Karpas-422 (cell line): Measurements from ENCODE around the gene ZXDC. TPM values are rescaled to one million over a fixed set of nuclear protein-coding genes. Genes with fewer than 3 reads are reported as not detected.

ENCODE experiments used
- DNase-seq: peaks from one replicate; pipeline ENCODE4 v3.0.0-alpha.2; 2015
- H2AFZ ChIP-seq: fragments of 200-600 bp; sonication (generic); 2 replicates; pipeline ENCODE4 v1.6.1; 2014; ENCODE audit warnings: antibody characterized with exemption, low read length, mixed read lengths
- H3K27ac ChIP-seq: fragments of 200-600 bp; sonication (generic); 2 replicates; pipeline ENCODE4 v1.5.1; 2014; ENCODE audit warnings: mild to moderate bottlenecking, low read length, moderate library complexity
- H3K27me3 ChIP-seq: fragments of 200-600 bp; sonication (generic); 2 replicates; pipeline ENCODE4 v1.6.1; 2014; ENCODE audit warnings: low read length, mixed read lengths
- H3K36me3 ChIP-seq: fragments of 200-600 bp; sonication (generic); 2 replicates; pipeline ENCODE4 v1.6.1; 2014; ENCODE audit warnings: low read length, mixed read lengths; ENCODE audit not compliant: insufficient read depth
- H3K4me1 ChIP-seq: fragments of 200-600 bp; sonication (generic); 2 replicates; pipeline ENCODE4 v1.6.1; 2014; ENCODE audit warnings: mild to moderate bottlenecking, low read length, mixed read lengths
- H3K4me2 ChIP-seq: fragments of 200-600 bp; sonication (generic); 2 replicates; pipeline ENCODE4 v1.6.1; 2014; ENCODE audit warnings: low read length, low read depth, mild to moderate bottlenecking; ENCODE audit not compliant: poor library complexity, severe bottlenecking
- H3K4me3 ChIP-seq: fragments of 200-600 bp; sonication (generic); 2 replicates; pipeline ENCODE4 v1.5.1; 2014; ENCODE audit warnings: mild to moderate bottlenecking, antibody characterized with exemption, low read length, mixed read lengths
- H3K79me2 ChIP-seq: fragments of 200-600 bp; sonication (generic); 2 replicates; pipeline ENCODE4 v1.6.1; 2014; ENCODE audit warnings: mild to moderate bottlenecking, low read length, mixed read lengths
- H3K9ac ChIP-seq: fragments of 200-600 bp; sonication (generic); 2 replicates; pipeline ENCODE4 v1.6.0; 2014; ENCODE audit warnings: low read length
- H3K9me2 ChIP-seq: fragments of 200-600 bp; sonication (generic), shearing (Covaris generic); replicated peaks from 2 replicates; pipeline ENCODE4 v1.6.0; 2014; ENCODE audit warnings: mild to moderate bottlenecking, low read length, moderate library complexity; ENCODE audit not compliant: insufficient read depth
- H3K9me3 ChIP-seq: fragments of 300-700, 200-600 bp; sonication (generic); 2 replicates; pipeline ENCODE4 v1.6.1; 2014; ENCODE audit warnings: low read length, mixed read lengths
- H4K20me1 ChIP-seq: fragments of 200-600 bp; sonication (generic); 2 replicates; pipeline ENCODE4 v1.6.1; 2014; ENCODE audit warnings: mild to moderate bottlenecking, antibody characterized with exemption, low read length, low read depth; ENCODE audit not compliant: insufficient read depth
- total RNA-seq: library from RNA; depleted of rRNA; stranded (reverse); fragments of >200 nt; shearing (Covaris generic); gene quantifications from 2 replicates; pipeline ENCODE4 v1.2.3, GENCODE V29; 2014; ENCODE audit warnings: low replicate concordance

ZXDC gene
- total RNA-seq, 1 experiment from 2014 or later = 18.9 TPM

DNA sequence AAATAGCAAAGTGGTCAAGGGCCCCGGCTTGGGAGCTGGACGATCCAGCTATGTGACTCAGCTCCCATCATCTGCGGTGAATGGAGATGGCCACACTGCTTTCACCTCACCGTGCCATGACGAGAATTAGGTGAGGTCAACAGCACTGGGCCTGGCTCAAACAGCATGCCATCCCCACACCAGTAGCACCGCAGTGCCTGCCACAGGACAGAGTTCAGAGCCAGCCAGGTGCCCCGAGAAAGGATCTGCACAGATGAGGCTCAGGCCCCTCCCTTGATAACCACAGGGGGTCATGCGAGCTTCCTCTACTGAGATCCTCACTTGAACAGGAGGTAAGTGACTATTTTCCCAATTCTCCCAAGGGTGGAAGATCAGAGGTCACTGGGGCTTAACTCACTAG is 29.4 kb downstream of the ZXDC start:
- no peaks in the 10 kb centered on the region for H3K27me3 ChIP-seq
- no peaks in the 10 kb centered on the region for H3K9me2 ChIP-seq
- no peak overlapping the region for H3K27ac ChIP-seq
- no peak overlapping the region for H3K9ac ChIP-seq
- no peak for DNase-seq
- H3K4me3 ChIP-seq = no peak overlapping the region
- no peak overlapping the region for H2AFZ ChIP-seq
- no peak overlapping the region for H3K4me2 ChIP-seq
- H3K79me2 ChIP-seq = peaks cover 4% of the 10 kb centered on the region; the same call in 1 of the 2 replicates
- H3K36me3 ChIP-seq = no peaks in the 10 kb centered on the region; the same call in 1 of the 2 replicates
- no peaks in the 10 kb centered on the region for H3K4me1 ChIP-seq
- no peaks in the 10 kb centered on the region for H3K9me3 ChIP-seq
- H4K20me1 ChIP-seq = 0 out of 2 replicates have a peak, but pooled peaks cover 6% of the 10 kb centered on the region

DNA sequence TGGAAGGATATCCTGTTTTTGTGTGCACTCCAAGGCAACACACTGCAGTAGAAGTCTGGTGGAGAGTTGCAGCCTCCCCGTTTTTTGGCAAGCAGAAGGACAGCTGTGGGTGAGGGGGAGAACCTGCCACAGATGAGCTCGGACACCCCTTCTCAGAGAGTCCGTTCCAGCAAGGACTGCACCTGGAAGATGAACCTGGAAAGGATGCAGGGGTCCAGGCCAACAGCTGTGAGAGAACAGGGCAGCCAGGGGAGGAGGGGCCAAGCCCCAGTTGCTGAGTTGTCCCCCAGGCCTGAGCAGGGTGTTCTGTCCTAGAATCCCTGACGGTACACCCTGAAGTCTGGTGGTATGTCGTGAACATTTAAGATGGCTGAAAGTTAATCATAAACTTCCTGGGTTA is 30.2 kb downstream of the ZXDC start:
- Histone ChIP-seq H3K4me2 (no peak overlapping the region), H3K4me3 (no peak overlapping the region), H3K9ac (no peak overlapping the region), H4K20me1 (0 out of 2 replicates have a peak, but pooled peaks cover 6% of the 10 kb centered on the region), H3K4me1 (no peaks in the 10 kb centered on the region), H3K9me2 (no peaks in the 10 kb centered on the region), H3K36me3 (no peaks in the 10 kb centered on the region; the same call in 1 of the 2 replicates), H3K27me3 (no peaks in the 10 kb centered on the region), H3K9me3 (no peaks in the 10 kb centered on the region), H3K79me2 (peaks cover 4% of the 10 kb centered on the region; the same call in 1 of the 2 replicates), H2AFZ (no peak overlapping the region), H3K27ac (no peak overlapping the region)
- DNase-seq = no peak

DNA sequence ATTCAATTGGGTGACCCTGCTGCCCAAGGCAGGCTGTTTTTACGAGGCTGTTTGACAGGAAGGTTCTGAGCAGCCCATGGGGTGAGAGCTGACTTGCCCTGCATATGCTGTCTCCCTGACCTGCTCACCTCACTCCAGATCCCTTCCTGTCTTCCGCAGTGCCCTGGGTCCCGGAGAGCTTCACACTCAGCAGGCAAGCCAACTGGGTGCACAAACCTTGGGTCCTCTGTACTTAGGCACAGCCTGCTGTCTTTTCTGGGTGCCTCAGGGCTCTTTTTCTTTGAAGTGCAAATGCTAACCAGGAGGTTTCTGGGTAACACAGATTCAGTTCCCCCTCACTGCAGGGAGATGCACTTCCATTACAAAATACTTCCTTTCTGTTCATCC is 32.8 kb downstream of the ZXDC start:
- no peaks in the 10 kb centered on the region for H3K9me3 ChIP-seq
- peaks cover 4% of the 10 kb centered on the region; the same call in 1 of the 2 replicates for H3K79me2 ChIP-seq
- H3K36me3 ChIP-seq = no peaks in the 10 kb centered on the region; the same call in 1 of the 2 replicates
- no peak for DNase-seq
- H3K27ac ChIP-seq = no peak overlapping the region
- no peak overlapping the region for H3K9ac ChIP-seq
- H3K27me3 ChIP-seq = no peaks in the 10 kb centered on the region
- no peak overlapping the region for H2AFZ ChIP-seq
- H3K4me2 ChIP-seq = no peak overlapping the region
- H3K4me1 ChIP-seq = no peaks in the 10 kb centered on the region
- H4K20me1 ChIP-seq = 0 out of 2 replicates have a peak, but pooled peaks cover 6% of the 10 kb centered on the region
- no peaks in the 10 kb centered on the region for H3K9me2 ChIP-seq
- H3K4me3 ChIP-seq = no peak overlapping the region

DNA sequence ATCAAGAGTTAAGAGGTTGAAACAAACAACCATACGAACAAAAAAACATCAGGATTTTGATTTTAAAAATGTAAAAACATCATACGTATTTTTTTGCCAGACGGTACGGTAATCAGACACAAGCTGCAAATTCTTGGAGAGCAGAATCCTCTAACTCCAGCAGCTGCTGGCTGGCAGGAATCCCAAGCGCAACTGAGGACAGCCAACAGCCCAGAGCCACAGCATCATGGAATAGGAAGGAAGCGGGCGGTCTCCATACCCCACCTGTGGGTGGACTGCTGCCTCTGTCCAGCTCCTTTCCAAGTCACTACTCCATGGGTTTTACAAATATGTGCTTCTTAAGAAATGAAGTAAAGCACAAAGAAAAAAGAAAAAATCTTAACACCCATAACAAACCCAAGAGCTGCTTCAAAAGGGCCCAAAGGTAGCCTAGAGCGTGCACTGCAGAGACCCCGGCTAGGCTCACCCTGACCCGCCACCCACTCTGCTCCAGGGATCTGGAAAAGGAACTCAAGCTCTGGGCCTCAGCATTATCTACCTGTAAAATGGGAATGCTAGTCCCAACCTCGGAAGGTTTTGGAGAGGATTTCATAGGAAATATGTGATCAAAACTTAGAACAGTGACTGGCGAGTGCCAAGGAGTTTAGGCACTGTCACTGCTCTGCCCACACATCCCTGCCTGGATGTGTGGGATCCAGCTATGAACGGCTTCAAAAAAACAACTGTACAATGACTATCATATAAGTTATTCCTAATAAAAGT is 33.4 kb downstream of the ZXDC start:
- Histone ChIP-seq H3K79me2 (peaks cover 4% of the 10 kb centered on the region; the same call in 1 of the 2 replicates), H3K4me1 (no peaks in the 10 kb centered on the region), H3K4me3 (no peak overlapping the region), H3K4me2 (no peak overlapping the region), H3K9ac (no peak overlapping the region), H3K27me3 (no peaks in the 10 kb centered on the region), H4K20me1 (0 out of 2 replicates have a peak, but pooled peaks cover 6% of the 10 kb centered on the region), H3K36me3 (no peaks in the 10 kb centered on the region; the same call in 1 of the 2 replicates), H3K27ac (no peak overlapping the region), H3K9me2 (no peaks in the 10 kb centered on the region), H3K9me3 (no peaks in the 10 kb centered on the region), H2AFZ (no peak overlapping the region)
- no peak for DNase-seq

DNA sequence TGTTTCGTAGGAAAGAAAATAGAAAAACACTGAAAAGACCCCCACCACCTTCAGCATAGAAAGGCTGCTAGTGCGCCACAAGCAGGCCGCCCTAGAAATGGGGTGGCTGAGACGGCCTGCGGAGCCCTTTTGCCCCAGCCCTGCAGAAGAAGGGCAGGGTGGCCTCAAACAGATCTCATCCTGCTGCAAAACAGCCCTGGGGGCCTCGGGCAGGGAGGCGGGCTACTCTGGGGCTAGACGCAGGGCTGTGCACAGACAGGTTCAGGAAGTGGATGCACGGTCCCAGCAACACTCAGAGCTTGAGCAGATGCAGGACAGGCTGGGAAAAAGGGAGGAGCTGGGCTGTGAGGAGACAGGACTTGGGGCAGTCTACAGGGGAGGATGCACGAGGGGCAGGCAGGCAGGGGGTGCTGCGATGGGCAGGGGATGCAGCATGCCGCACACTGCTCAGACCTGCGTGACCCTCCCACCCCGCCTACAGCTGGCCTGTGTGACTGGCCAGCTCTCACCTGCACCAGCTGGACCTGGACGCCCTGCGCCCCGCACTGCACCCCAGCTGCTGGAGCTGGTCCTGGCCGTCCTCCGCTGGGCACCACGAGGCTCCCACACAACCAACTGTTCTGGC is 34.3 kb downstream of the ZXDC start:
- DNase-seq = no peak
- Histone ChIP-seq H3K4me2 (no peak overlapping the region), H3K4me1 (no peaks in the 10 kb centered on the region), H3K79me2 (peaks cover 4% of the 10 kb centered on the region; the same call in 1 of the 2 replicates), H3K9me2 (no peaks in the 10 kb centered on the region), H2AFZ (no peak overlapping the region), H3K4me3 (no peak overlapping the region), H3K36me3 (no peaks in the 10 kb centered on the region; the same call in 1 of the 2 replicates), H3K9me3 (no peaks in the 10 kb centered on the region), H3K27ac (no peak overlapping the region), H3K27me3 (no peaks in the 10 kb centered on the region), H4K20me1 (0 out of 2 replicates have a peak, but pooled peaks cover 6% of the 10 kb centered on the region), H3K9ac (no peak overlapping the region)

DNA sequence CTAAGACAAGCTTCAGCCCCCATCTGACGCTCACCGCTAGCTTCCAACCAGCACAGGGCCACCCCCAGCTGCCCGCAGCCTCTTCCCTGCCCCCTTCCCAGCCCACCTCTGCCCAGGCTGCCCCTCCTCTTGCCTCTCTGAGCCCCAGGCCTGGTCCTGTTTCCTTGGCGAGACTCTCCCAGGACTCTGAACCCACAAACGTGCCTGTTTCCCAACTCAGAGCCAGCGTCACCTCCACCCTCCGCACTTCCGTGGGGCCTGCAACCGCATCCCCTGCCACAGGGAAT is 35.0 kb downstream of the ZXDC start:
- no peaks in the 10 kb centered on the region for H3K9me3 ChIP-seq
- H2AFZ ChIP-seq = no peak overlapping the region
- 0 out of 2 replicates have a peak, but pooled peaks cover under 1% of the 10 kb centered on the region for H4K20me1 ChIP-seq
- H3K27me3 ChIP-seq = no peaks in the 10 kb centered on the region
- no peak overlapping the region for H3K4me2 ChIP-seq
- H3K36me3 ChIP-seq = no peaks in the 10 kb centered on the region; the same call in 1 of the 2 replicates
- H3K9ac ChIP-seq = no peak overlapping the region
- no peak for DNase-seq
- H3K4me1 ChIP-seq = no peaks in the 10 kb centered on the region
- no peaks in the 10 kb centered on the region for H3K9me2 ChIP-seq
- peaks cover 1% of the 10 kb centered on the region; the same call in 1 of the 2 replicates for H3K79me2 ChIP-seq
- no peak overlapping the region for H3K4me3 ChIP-seq
- no peak overlapping the region for H3K27ac ChIP-seq

DNA sequence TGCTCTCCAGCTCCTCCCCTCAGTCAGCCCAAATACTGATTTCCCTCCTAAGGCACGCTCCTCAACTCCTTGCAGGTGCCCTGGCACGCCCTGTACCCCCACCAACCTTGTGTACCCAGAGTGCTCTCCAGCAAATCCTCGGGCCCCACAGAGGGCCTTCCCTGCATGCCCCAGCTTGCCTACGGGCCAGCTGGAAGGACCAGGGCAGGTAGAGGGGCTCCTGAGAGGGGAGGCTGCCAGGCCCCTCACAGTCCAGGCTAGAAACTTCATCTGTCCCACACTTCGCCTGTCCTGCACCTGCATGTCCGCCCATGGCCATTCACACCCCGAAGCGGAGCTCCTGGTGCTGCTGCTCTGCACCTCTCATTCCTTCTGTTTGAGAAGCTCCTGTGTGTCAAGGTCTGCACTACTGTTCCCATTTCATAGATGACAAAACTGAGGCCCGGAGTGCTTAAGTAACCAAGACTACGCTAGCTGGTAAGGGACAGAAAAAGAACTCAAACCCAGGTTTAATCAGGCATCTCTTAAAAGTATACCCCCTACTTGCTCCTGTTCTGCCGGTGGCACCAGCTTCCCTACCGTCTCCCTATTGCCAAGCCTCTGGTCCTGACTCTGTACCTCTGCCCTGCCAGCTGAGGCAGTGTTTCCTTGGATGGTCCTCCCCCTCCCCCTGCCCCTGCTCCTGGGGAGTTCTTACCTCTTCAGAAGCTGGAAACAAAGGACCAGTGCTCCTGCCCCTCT is 35.6 kb downstream of the ZXDC start:
- Histone ChIP-seq H3K27me3 (no peaks in the 10 kb centered on the region), H3K27ac (no peak overlapping the region), H2AFZ (no peak overlapping the region), H3K4me1 (no peaks in the 10 kb centered on the region), H3K9me3 (no peaks in the 10 kb centered on the region), H3K79me2 (no peaks in the 10 kb centered on the region), H3K9me2 (no peaks in the 10 kb centered on the region), H3K4me3 (no peak overlapping the region), H3K9ac (no peak overlapping the region), H3K36me3 (no peaks in the 10 kb centered on the region; the same call in 1 of the 2 replicates), H4K20me1 (no peaks in the 10 kb centered on the region), H3K4me2 (no peak overlapping the region)
- no peak for DNase-seq
